HPDE6-E6E7 (cell line): Measurements from ENCODE around the gene SHC3.

Source experiments
- DNase-seq: peaks from one replicate; pipeline ENCODE4 v3.0.0; 2011; ENCODE audit warnings: missing footprints; ENCODE audit errors: extremely low spot score

SHC3 gene

GRCh38 chr9:88986776-88987175 is 191.8 kb downstream of the SHC3 start:
- DNase-seq, result no peak

- DNase-seq, result no peak
Observed at GRCh38 chr9:88985616-88986015, 193.0 kb downstream of the SHC3 start.

- no peak for DNase-seq
Observed at GRCh38 chr9:88984543-88984883, 194.1 kb downstream of the SHC3 start.

GRCh38 chr9:88983865-88984542 is 194.6 kb downstream of the SHC3 start:
- no peak for DNase-seq

GRCh38 chr9:88980740-88981203 is 197.8 kb downstream of the SHC3 start:
- DNase-seq, result no peak

GRCh38 chr9:88979791-88980190 is 198.8 kb downstream of the SHC3 start:
- DNase-seq, result no peak

GRCh38 chr9:88979021-88979420 is 199.6 kb downstream of the SHC3 start:
- no peak for DNase-seq

- no peak for DNase-seq
Observed at GRCh38 chr9:88978034-88978433, 200.6 kb downstream of the SHC3 start.

- DNase-seq, result no peak
Observed at GRCh38 chr9:88976890-88977257, 201.7 kb downstream of the SHC3 start.

GRCh38 chr9:88975966-88976889 is 202.4 kb downstream of the SHC3 start:
- no peak for DNase-seq

- DNase-seq, result no peak
Observed at GRCh38 chr9:88974641-88975040, 204.0 kb downstream of the SHC3 start.

GRCh38 chr9:88973281-88974045 is 205.2 kb downstream of the SHC3 start:
- DNase-seq, result no peak

GRCh38 chr9:88972401-88972800 is 206.2 kb downstream of the SHC3 start:
- no peak for DNase-seq

- no peak for DNase-seq
Observed at GRCh38 chr9:88971131-88971960, 207.3 kb downstream of the SHC3 start.

- no peak for DNase-seq
Observed at GRCh38 chr9:88969646-88970373, 208.8 kb downstream of the SHC3 start.

GRCh38 chr9:88968799-88969198 is 209.8 kb downstream of the SHC3 start:
- no peak for DNase-seq

GRCh38 chr9:88966894-88967676 is 211.5 kb downstream of the SHC3 start:
- no peak for DNase-seq

- no peak for DNase-seq
Observed at GRCh38 chr9:88965473-88965872, 213.1 kb downstream of the SHC3 start.

GRCh38 chr9:88960632-88961031 is 218.0 kb downstream of the SHC3 start:
- DNase-seq, result no peak
